DND-41 (cell line): ENCODE data around the gene DBP.
"Not testable (repeated sequence)": the region's sequence is repeated elsewhere in the genome, so short reads cannot be mapped to it uniquely, and the experiment has no call there.

Source experiments
- EZH2 ChIP-seq: IDR thresholded peaks from 3 replicates; pipeline ENCODE4 v1.6.1; 2012; ENCODE audit warnings: borderline replicate concordance, low read depth, mild to moderate bottlenecking, moderate library complexity, low read length, inconsistent platforms; ENCODE audit not compliant: severe bottlenecking
- TF ChIP-seq, protein P1 (sequence below): IDR thresholded peaks from 2 replicates; pipeline ENCODE4 v1.5.1; 2012; ENCODE audit warnings: borderline replicate concordance, low read length, moderate library complexity, mild to moderate bottlenecking; ENCODE audit not compliant: poor library complexity, severe bottlenecking; ENCODE audit errors: extremely low read depth

DNA sequence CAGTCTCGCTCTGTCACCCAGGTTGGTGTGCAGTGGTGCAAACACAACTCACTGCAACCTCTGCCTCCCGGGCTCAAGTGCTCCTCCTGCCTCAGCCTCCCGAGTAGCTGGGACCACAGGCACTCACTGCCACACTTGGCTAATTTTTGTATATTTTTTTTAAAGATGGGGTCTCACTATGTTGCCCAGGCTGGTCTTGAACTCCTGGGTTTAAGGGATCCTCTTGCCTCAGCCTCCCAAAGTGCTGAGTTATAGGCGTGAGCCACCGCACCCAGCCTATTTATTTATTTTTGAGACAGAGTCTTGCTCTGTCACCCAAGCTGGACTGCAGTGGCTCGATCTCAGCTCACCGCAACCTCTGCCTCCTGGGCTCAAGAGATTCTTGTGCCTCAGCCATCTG is 49.5 kb upstream of the DBP start:
- TF ChIP-seq, protein P1, sequence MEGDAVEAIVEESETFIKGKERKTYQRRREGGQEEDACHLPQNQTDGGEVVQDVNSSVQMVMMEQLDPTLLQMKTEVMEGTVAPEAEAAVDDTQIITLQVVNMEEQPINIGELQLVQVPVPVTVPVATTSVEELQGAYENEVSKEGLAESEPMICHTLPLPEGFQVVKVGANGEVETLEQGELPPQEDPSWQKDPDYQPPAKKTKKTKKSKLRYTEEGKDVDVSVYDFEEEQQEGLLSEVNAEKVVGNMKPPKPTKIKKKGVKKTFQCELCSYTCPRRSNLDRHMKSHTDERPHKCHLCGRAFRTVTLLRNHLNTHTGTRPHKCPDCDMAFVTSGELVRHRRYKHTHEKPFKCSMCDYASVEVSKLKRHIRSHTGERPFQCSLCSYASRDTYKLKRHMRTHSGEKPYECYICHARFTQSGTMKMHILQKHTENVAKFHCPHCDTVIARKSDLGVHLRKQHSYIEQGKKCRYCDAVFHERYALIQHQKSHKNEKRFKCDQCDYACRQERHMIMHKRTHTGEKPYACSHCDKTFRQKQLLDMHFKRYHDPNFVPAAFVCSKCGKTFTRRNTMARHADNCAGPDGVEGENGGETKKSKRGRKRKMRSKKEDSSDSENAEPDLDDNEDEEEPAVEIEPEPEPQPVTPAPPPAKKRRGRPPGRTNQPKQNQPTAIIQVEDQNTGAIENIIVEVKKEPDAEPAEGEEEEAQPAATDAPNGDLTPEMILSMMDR, result not testable (repeated sequence)
- not testable (repeated sequence) for TF ChIP-seq EZH2
